ENCODE results near the gene ARHGAP18.

The ARHGAP18 gene, protein sequence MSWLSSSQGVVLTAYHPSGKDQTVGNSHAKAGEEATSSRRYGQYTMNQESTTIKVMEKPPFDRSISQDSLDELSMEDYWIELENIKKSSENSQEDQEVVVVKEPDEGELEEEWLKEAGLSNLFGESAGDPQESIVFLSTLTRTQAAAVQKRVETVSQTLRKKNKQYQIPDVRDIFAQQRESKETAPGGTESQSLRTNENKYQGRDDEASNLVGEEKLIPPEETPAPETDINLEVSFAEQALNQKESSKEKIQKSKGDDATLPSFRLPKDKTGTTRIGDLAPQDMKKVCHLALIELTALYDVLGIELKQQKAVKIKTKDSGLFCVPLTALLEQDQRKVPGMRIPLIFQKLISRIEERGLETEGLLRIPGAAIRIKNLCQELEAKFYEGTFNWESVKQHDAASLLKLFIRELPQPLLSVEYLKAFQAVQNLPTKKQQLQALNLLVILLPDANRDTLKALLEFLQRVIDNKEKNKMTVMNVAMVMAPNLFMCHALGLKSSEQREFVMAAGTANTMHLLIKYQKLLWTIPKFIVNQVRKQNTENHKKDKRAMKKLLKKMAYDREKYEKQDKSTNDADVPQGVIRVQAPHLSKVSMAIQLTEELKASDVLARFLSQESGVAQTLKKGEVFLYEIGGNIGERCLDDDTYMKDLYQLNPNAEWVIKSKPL

DNA sequence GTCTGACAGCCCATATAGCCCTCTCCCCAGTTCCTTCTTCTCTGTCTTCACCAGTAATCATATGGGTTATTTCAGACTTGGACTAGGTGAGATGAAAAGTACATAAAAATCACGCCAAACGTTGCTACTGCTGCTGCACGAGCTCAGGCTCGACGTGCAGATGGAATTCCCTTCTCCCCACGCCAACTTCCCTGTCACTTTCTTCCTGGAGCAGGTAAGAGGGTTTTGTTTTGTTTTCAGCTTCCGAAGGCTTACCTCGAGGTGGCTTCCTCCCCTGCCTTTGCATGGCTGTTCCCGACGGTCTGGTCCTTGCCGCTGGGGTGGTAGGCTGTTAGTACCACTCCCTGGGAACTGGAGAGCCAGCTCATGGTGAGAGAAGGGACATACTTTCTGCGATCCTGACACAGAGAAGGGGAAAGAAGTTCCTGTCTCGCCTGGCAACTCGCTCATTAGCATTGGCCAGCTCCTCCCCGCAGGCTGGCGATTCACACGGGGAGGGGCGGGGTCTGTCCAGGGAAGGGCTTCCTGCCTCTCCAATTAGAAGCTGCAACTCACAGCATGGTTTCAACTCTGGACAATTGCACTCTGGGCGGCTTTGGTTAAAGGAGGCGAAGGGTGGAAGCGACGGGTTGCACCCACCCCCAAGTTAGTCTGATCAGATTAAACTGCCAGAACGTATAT, at the start of gene ARHGAP18:
Gene ARHGAP18 (minus strand): TSS at position 409 of the 681 bp plus-strand sequence. CDS start 41 bp downstream, at position 368.
- peak; percentile 93 for DNase-seq
- in situ Hi-C loops (cut with MboI; ENCODE audit: low pct_unique_long_range_greater_than_20kb, low sequenced_read_pairs), result no loop called here

DNA sequence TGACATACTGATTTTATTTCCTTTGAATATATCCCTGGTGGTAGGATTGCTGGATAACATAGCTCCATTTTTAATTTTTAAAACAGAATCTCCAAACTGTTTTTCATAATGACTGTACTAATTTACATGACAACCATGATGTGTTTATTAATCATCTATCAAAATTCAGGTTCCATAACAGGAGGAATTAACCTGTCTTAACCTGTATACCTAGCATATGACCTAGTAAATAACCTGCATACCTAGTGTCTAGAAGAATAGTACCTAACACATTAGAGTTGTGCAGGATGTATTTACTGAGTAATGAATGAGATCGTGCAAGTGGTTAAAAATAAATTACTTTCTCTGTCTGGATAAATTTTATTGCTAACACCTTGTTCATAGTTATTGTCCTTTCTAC, 45.8 kb upstream of the ARHGAP18 start:
- in situ Hi-C loops (cut with MboI; ENCODE audit: low pct_unique_long_range_greater_than_20kb, low sequenced_read_pairs), result no loop called here
- DNase-seq, result no peak

- DNase-seq, result no peak
- in situ Hi-C loops (cut with MboI; ENCODE audit: low pct_unique_long_range_greater_than_20kb, low sequenced_read_pairs), result no loop called here
Measured at GRCh38 chr6:129754750-129755149, 44.8 kb upstream of the ARHGAP18 start.

- in situ Hi-C loops (cut with MboI; ENCODE audit: low pct_unique_long_range_greater_than_20kb, low sequenced_read_pairs), result no loop called here
- peak; percentile 73 for DNase-seq
Measured at GRCh38 chr6:129753422-129753821, 43.4 kb upstream of the ARHGAP18 start.

DNA sequence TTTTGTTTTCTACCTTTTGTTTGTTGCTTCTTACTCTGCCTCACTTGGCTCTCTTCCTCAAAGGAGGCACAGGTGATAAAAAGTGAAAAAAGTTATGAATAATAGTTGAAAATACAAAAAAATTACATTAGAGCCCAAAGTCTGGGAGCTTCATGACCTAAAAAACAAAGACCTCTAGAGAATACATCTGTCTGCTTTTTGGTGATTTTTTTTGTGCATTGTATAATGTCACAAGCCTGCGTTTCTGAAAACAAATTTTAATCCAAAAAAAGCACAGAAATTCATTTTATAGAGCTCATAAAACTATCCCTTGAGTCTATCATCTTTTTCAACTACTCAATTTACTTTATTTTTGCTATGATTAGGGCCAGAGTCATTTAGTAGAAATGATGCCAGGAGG, 41.4 kb upstream of the ARHGAP18 start:
- in situ Hi-C loops (cut with MboI; ENCODE audit: low pct_unique_long_range_greater_than_20kb, low sequenced_read_pairs), result no loop called here
- no peak for DNase-seq

DNA sequence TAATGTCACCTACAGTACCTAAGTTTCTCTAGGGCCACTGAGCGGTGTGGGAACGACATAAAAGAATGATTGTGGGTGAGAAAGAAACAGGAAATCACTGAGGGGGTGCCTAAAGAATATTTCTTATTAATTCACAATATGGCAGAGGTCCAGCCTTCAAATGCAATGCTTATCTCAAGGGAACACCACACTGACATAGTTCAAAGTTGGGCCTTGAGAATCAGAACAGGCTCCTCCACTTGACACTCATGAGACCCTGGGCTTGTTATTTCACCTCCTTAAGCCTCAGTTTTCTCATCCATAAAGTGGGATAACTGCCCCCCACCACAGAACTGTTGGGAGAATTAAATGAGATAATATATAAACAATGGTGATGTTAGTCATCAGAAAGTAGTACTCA, 40.4 kb upstream of the ARHGAP18 start:
- DNase-seq, result no peak
- in situ Hi-C loops (cut with MboI; ENCODE audit: low pct_unique_long_range_greater_than_20kb, low sequenced_read_pairs), result no loop called here

DNA sequence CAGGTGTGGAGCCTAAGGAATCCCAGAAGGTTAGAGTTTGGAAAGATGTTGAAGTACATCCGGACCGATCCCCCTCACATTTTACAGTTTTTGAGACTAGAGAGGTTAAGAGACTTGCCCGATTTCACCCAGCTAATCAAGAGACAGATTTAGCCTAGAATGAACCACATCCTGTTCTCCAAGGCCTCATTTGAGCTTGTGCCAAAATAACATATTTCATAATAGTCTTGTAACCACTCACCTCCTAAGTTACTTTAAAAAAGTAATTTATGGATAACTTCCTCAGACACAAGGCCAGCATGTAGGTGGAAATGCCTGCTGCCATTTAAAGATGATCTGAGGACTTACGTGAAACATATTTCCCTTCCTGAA, 39.8 kb upstream of the ARHGAP18 start:
- peak; percentile 88 for DNase-seq
- in situ Hi-C loops (cut with MboI; ENCODE audit: low pct_unique_long_range_greater_than_20kb, low sequenced_read_pairs), result loop anchor here (10.0 kb wide), 1 partner anchor 155 kb away; no protein-coding TSS in a partner anchor

- in situ Hi-C loops (cut with MboI; ENCODE audit: low pct_unique_long_range_greater_than_20kb, low sequenced_read_pairs), result loop anchor here (10.0 kb wide), 1 partner anchor 154 kb away; no protein-coding TSS in a partner anchor
- no peak for DNase-seq
Measured at GRCh38 chr6:129748901-129749748, 39.1 kb upstream of the ARHGAP18 start.

DNA sequence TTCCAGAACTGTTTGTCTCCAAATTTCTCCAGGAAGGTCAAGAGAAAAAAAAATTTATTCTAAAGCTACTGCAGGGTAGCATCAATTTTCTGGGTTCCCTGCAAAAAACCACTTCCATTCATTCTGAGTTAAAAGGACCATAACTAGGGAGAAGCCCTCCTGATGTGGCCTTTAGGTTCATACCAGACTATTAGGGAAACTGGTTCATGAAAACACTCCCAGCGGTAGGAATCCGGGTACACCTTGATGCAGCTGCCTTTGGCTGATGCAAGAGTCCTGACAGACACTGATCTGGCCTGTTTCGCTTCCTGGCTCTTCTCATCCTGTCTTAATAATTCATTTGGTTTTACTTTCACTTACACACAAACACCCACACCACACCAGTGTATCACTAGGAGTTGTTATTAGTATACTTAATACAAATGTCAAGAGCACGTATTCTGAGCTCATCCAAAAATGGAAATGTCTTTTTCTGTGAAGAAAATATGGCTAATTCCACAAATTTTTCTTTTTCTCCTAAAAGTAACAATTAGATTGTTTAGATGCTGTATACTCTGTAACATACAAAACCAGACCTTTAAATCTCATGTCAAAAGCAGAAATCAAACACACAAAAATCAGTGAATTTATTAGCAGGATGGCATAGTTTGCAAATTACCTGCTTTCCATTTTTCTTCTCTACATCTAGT, 38.4 kb upstream of the ARHGAP18 start:
- in situ Hi-C loops (cut with MboI; ENCODE audit: low pct_unique_long_range_greater_than_20kb, low sequenced_read_pairs), result loop anchor here (10.0 kb wide), 1 partner anchor 154 kb away; no protein-coding TSS in a partner anchor
- no peak for DNase-seq

GRCh38 chr6:129747588-129748112, 37.7 kb upstream of the ARHGAP18 start:
- no peak for DNase-seq
- in situ Hi-C loops (cut with MboI; ENCODE audit: low pct_unique_long_range_greater_than_20kb, low sequenced_read_pairs), result loop anchor here (10.0 kb wide), 1 partner anchor 153 kb away; no protein-coding TSS in a partner anchor

GRCh38 chr6:129744880-129745237, 34.9 kb upstream of the ARHGAP18 start:
- in situ Hi-C loops (cut with MboI; ENCODE audit: low pct_unique_long_range_greater_than_20kb, low sequenced_read_pairs), result loop anchor here (10.0 kb wide), 1 partner anchor 150 kb away; no protein-coding TSS in a partner anchor
- DNase-seq, result no peak

- no peak for DNase-seq
- in situ Hi-C loops (cut with MboI; ENCODE audit: low pct_unique_long_range_greater_than_20kb, low sequenced_read_pairs), result loop anchor here (10.0 kb wide), 1 partner anchor 150 kb away; no protein-coding TSS in a partner anchor
Measured at GRCh38 chr6:129744201-129744879, 34.4 kb upstream of the ARHGAP18 start.

DNA sequence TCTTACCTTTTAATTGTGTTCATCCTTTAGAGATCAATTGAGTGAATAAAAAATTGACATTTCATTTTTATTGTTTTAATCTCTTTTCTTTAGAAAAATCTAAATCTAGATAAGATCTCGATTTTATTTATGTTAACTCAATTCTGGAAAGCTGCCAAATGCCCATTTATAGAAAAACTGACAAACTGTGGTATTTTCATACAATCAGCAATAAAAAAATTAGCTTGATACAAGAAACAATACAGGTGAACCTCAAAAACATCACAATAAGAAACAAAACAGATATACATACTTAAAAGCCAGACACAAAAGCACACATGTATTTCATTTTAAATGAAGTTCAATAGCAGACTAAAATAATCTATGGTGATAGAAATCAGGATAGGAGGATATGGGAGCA, 30.0 kb upstream of the ARHGAP18 start:
- DNase-seq, result no peak
- in situ Hi-C loops (cut with MboI; ENCODE audit: low pct_unique_long_range_greater_than_20kb, low sequenced_read_pairs), result loop anchor here (10.0 kb wide), 1 partner anchor 145 kb away; no protein-coding TSS in a partner anchor

DNA sequence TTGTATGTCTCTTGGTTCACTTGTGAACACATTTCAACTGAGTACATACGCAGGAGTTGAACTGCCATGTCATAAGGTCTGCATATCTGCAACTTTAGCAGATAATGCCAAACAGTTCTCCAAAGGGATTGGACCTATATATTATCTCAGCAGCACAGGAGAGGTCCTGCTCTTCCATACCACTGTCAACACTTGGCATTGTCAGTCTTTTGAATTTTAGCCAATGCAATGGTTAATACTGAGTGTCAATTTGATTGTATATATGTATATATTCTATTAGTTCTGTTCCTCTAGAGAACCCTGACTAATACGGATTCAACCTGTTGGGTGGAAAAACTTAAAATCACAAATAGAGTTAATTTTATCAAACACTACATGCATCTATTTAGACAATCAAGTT, 26.1 kb upstream of the ARHGAP18 start:
- in situ Hi-C loops (cut with MboI; ENCODE audit: low pct_unique_long_range_greater_than_20kb, low sequenced_read_pairs), result no loop called here

DNA sequence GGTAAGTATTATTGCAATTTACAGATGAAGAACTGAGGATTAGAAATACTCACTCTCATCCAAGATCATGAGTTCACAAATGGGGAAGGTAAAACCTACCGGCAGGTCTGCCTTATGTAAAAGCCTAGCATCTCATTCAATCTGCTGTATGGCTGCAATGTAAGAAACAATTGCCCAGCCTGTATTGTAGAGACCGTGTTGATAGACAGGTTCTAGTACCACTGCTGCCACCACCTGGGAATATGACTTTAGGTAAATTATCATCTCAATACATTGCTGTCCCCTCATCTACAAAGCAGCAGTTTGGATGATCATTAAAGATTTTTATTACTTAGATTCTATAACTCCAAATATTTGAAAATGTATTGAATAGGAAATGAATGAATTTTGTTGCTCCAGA, 23.3 kb upstream of the ARHGAP18 start:
- in situ Hi-C loops (cut with MboI; ENCODE audit: low pct_unique_long_range_greater_than_20kb, low sequenced_read_pairs), result no loop called here
- no peak for DNase-seq

More for the DNA sequence above, 26.1 kb upstream of the ARHGAP18 start:
- DNase-seq, result no peak

- in situ Hi-C loops (cut with MboI; ENCODE audit: low pct_unique_long_range_greater_than_20kb, low sequenced_read_pairs), result no loop called here
- no peak for DNase-seq
Measured at GRCh38 chr6:129732542-129732941, 22.6 kb upstream of the ARHGAP18 start.

GRCh38 chr6:129732034-129732433, 22.1 kb upstream of the ARHGAP18 start:
- no peak for DNase-seq
- in situ Hi-C loops (cut with MboI; ENCODE audit: low pct_unique_long_range_greater_than_20kb, low sequenced_read_pairs), result no loop called here

DNA sequence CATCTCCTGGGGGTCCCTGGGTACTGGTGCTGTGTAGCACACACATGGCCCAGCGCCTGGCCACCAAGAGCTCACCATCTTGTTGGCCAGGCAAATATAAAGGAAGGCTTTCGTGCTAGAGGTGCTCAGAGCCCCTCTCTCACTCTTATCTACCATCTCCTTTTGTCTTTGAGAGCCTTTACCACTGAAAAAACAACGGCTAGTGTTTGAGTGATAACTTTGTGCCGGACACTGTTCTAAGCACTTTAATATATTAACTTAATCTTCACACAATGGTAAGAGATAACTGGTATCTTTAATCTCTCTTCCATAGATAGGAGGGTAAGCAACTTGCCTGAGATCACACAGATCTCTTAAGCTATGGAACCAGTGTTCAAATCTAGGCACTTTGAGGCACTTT, 21.5 kb upstream of the ARHGAP18 start:
- in situ Hi-C loops (cut with MboI; ENCODE audit: low pct_unique_long_range_greater_than_20kb, low sequenced_read_pairs), result no loop called here
- DNase-seq, result no peak

Data from KBM-7 (cell line).